Activated naive CD4-positive, alpha-beta T cell treated with anti-CD3 and anti-CD28 coated beads, Interleukin-2, amount 10 ng/mL, durations not matched to agents 7 days and 5 days (primary cell): Measurements from ENCODE around the gene TUBGCP6.

Experiments
- CTCF ChIA-PET: fragments of 350-600 bp; sonication (Branson Sonifier 250); formaldehyde crosslinking; loops from one replicate; lab custom pipeline; 2021; ENCODE audit warnings: antibody characterized with exemption; lab: Charles Lee
- DNase-seq: peaks from one replicate; pipeline ENCODE4 v3.0.0-alpha.2; 2020
- H3K27ac Mint-ChIP-seq: one replicate; pipeline ENCODE4 v1.8.0; 2021; ENCODE audit warnings: mild to moderate bottlenecking, moderate library complexity, mixed read lengths
- H3K27me3 Mint-ChIP-seq: one replicate; pipeline ENCODE4 v1.8.0; 2021; ENCODE audit warnings: mild to moderate bottlenecking, mixed read lengths
- H3K36me3 Mint-ChIP-seq: one replicate; pipeline ENCODE4 v1.8.0; 2021; ENCODE audit warnings: mixed read lengths
- H3K4me1 Mint-ChIP-seq: one replicate; pipeline ENCODE4 v1.8.0; 2021; ENCODE audit warnings: mixed read lengths
- H3K4me3 Mint-ChIP-seq: one replicate; pipeline ENCODE4 v1.8.0; 2021; ENCODE audit warnings: mild to moderate bottlenecking, moderate library complexity, mixed read lengths
- H3K9me3 Mint-ChIP-seq: one replicate; pipeline ENCODE4 v1.8.0; 2021; ENCODE audit warnings: mixed read lengths

The TUBGCP6 gene

DNA sequence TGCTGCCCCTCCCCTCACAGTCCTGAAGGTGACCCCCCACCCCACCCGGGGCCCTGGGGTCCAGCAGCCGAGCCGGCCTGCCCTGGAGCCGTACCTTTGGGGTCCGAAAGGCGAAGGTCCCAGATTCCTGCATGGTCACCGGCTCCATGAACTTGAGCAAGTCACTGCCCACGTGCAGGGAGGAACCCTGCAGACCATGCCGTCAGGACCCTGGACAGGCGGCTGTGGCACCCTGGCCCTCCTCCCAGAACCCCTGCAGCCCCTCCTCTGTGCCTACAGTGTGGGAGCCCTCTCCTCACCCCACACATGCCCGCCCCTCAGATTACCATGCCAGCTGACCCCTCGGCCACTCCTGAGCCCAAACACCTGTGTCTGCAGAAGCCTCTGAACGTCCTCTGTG, 39.7 kb upstream of the TUBGCP6 start:
- Mint-ChIP-seq H3K4me1 (no peaks in the 10 kb centered on the region), H3K27ac (no peak overlapping the region), H3K9me3 (no peaks in the 10 kb centered on the region), H3K27me3 (no peaks in the 10 kb centered on the region), H3K4me3 (no peak overlapping the region), H3K36me3 (no peaks in the 10 kb centered on the region)
- DNase-seq, result no peak
- CTCF ChIA-PET, result no interaction called here

DNA sequence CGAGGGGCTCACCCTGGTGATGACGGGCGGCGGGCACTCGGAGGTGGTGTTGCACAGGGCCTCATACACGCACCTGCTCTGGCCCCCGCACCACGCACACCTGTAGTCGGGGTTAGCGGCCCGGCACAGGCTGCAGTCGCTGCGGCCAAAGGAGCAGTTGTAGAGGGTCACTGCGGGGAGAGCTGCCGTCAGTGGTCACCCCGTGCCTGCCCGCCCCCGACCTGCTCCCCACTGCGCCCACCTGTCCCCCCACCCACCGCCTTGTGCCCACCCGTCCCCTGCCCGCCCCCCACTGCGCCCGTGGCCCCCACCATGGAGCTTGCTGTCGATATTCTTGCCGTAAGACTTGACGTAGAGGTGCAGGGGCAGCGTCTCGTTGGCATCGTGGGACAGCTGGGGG, 39.0 kb upstream of the TUBGCP6 start:
- Mint-ChIP-seq H3K9me3 (no peaks in the 10 kb centered on the region), H3K36me3 (no peaks in the 10 kb centered on the region), H3K27me3 (no peaks in the 10 kb centered on the region), H3K27ac (no peak overlapping the region), H3K4me3 (no peak overlapping the region), H3K4me1 (no peaks in the 10 kb centered on the region)
- DNase-seq, result no peak
- CTCF ChIA-PET, result no interaction called here

DNA sequence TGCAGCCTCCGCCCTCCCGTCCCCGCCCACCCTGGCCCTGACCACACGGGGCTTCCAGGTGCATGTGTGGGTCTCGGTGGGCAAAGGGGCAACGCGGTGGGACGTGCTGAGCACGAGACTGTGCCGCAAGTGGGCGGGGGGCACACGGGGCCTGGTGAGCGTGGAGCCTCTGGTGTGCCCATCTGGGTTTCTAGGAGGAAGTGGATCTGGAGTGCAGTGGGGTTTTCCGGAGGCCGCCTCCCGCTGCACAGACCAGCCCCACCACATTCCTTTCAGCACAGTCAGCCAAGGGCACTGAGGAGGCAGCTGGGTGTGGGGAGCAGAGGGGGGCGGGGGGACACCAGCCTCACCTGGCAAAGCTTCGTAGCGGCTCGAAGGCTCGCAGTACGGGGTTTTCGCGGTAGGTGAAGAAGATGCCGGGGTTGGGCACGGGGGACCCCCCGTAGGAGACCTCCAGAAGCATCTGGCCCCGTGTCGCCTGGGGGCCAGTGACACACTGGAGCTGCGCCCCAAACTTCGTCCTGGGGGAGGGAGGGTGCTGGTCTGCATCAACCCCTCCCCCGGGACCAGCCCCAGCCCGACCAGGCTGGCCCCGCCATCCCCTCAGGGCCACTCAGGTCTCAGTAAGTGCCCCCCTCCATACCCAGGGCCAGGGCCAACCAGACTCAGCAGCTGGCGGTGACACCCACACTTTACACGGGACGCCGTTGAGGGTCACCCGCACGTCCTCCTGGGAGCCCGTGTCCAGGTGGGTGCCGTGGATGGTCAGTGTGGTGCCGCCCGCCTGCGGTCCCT, 37.7 kb upstream of the TUBGCP6 start:
- Mint-ChIP-seq H3K4me1 (no peaks in the 10 kb centered on the region), H3K36me3 (no peaks in the 10 kb centered on the region), H3K27me3 (no peaks in the 10 kb centered on the region), H3K9me3 (no peaks in the 10 kb centered on the region), H3K27ac (no peak overlapping the region), H3K4me3 (no peak overlapping the region)
- CTCF ChIA-PET, result no interaction called here
- no peak for DNase-seq

DNA sequence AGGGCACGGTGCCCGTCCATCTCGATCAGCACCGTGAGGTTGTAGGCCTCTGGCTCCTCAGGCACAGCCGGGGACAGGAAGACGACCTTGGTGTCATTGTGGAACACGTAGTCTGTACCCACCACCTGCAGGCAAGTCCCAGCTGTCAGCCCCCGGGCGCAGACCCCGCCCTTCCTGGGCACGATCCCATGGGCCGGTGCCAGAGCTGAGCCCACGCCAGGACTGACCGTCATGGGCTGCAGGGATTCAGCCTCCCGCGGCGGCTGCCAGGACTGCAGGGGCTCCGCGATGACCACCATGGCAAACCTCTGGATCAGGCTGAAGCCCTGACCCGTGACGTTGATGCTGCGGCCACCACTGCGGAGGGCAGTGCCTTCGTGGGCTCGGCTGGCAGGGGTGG, 37.1 kb upstream of the TUBGCP6 start:
- H3K27ac Mint-ChIP-seq, result no peak overlapping the region
- CTCF ChIA-PET, result no interaction called here
- no peak for DNase-seq
- no peaks in the 10 kb centered on the region for H3K27me3 Mint-ChIP-seq
- H3K4me1 Mint-ChIP-seq, result no peaks in the 10 kb centered on the region
- no peaks in the 10 kb centered on the region for H3K9me3 Mint-ChIP-seq
- no peak overlapping the region for H3K4me3 Mint-ChIP-seq
- H3K36me3 Mint-ChIP-seq, result no peaks in the 10 kb centered on the region

DNA sequence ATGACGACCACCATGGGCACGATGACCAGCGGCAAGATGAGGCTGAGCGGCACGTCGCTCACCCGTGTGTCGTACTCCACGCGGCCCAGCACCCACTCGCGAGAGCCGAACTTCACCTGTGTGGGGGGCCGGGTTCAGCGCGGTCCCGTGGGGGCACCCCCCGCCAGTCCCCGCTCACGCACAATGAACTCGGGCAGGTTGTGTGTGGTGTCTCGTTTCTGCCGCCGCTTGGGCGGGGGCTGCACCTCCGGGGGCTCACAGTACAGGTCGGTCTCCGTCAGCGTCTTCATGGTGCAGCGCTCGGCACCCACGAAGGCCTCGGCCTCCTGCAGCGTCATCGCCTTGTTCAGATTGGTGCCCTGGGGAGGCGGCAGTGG, 36.5 kb upstream of the TUBGCP6 start:
- no peaks in the 10 kb centered on the region for H3K36me3 Mint-ChIP-seq
- CTCF ChIA-PET, result no interaction called here
- H3K9me3 Mint-ChIP-seq, result no peaks in the 10 kb centered on the region
- H3K4me3 Mint-ChIP-seq, result no peak overlapping the region
- no peak for DNase-seq
- no peak overlapping the region for H3K27ac Mint-ChIP-seq
- H3K27me3 Mint-ChIP-seq, result no peaks in the 10 kb centered on the region
- no peaks in the 10 kb centered on the region for H3K4me1 Mint-ChIP-seq

DNA sequence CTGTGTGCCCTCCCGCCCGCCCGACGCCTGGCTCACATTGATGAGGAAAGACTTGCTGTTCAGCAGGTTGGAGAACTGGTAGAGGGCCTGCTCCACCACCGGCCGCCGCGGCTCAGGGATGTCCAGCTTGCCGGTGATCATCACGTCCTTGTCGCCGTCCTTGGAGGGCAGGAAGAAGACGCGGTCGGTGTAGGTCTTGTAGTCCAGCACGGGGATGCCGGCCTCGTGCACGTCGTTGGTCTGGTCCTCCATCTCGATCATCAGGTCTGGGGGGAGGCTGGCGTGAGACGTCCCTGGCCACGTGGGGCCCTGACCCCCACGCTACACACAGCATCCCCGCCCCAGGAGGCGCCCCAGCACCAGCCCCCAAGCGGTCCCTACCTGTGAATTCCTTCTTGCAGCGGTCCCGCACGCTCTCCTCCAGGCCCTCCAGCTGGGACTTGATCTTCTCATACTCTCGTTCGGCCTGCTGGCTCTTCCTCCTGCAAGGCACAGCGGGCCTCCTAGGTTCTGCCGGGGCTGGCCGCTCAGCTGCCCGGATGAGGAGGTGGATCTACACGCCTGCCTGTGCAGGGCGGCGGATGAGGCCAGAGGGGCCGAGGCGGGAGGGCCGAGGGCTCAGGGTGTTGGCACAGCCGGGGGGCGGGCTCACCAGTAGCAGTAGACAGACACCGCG, 36.0 kb upstream of the TUBGCP6 start:
- DNase-seq, result no peak
- H3K4me1 Mint-ChIP-seq, result no peaks in the 10 kb centered on the region
- no peak overlapping the region for H3K4me3 Mint-ChIP-seq
- no peaks in the 10 kb centered on the region for H3K36me3 Mint-ChIP-seq
- CTCF ChIA-PET, result no interaction called here
- no peaks in the 10 kb centered on the region for H3K9me3 Mint-ChIP-seq
- H3K27ac Mint-ChIP-seq, result no peak overlapping the region
- no peaks in the 10 kb centered on the region for H3K27me3 Mint-ChIP-seq

DNA sequence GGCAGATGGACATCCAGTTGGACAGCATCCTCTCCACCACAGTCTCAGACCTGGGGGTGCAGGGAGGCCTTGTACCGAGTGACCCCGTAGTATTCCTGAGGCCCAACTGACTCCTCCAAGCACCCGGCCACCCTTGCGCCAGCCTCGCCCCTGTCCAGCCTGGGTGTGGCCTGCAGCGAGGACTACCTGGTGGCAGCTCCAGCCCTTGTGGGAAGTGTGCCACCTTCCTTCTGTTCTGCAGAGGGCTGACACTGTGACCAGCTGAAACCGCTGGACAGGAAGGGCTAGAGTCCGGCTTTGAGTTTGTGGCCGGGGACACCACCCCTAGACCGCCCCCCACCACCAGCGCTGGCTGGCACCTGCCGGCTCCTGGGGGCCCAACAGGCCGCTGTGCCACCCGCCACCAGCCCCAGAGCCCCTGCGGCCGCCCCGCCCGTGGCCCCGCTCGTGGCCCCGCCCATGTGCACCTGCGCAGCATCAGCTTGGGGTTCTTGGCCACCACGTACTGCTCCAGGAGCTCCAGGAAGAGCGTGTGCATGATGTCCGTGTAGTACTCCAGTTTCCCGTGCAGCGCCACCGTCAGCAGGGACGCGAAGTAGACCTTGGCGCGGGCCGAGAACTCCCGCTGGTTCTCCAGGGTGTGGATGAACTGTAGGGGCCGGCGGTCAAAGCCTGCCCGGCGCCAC, 35.3 kb upstream of the TUBGCP6 start:
- no peak for DNase-seq
- Mint-ChIP-seq H3K4me1 (no peaks in the 10 kb centered on the region), H3K9me3 (no peaks in the 10 kb centered on the region), H3K4me3 (no peak overlapping the region), H3K36me3 (no peaks in the 10 kb centered on the region), H3K27me3 (no peaks in the 10 kb centered on the region), H3K27ac (no peak overlapping the region)
- CTCF ChIA-PET, result interaction anchor here (0.9 kb wide), 1 partner anchor 46 kb away, joined by 3 read pairs; the partner anchor contains the start of gene DENND6B

DNA sequence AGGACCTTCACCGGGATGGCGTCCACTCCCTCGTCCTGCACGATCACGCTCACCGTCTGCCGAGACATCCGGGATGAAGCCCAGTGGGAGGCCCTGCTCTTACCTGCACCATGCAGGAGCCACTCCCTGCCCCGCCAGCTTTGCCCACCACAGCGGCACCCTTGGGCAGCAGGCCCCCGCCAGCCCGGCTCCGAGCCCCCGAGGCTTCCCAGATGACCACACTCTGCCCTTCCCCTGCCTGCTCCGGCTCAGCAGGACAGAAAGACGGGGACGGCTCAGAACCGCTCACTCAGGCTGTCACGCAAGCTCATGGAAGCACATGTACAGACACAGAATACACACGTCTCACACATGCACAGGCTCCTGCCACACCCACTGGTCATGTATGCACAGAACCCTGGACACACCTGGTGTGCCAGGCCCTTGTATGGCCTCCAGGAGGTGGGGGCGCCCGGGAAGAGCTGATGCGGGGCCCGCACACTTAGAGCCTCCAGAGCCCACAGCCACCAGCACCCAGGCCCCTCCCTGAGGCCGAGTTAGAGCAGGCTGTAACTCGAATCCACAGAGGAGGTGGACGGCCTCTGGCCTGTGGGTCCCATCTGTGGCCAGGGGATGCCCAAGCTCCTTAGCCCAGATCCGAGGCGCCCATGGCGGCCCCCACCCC, 34.3 kb upstream of the TUBGCP6 start:
- DNase-seq, result no peak
- CTCF ChIA-PET, result interaction anchor here (0.9 kb wide), 1 partner anchor 47 kb away, joined by 3 read pairs; the partner anchor contains the start of gene DENND6B
- H3K4me1 Mint-ChIP-seq, result no peaks in the 10 kb centered on the region
- H3K27ac Mint-ChIP-seq, result no peak overlapping the region
- H3K27me3 Mint-ChIP-seq, result peaks cover 3% of the 10 kb centered on the region
- no peaks in the 10 kb centered on the region for H3K36me3 Mint-ChIP-seq
- H3K4me3 Mint-ChIP-seq, result no peak overlapping the region
- no peaks in the 10 kb centered on the region for H3K9me3 Mint-ChIP-seq

DNA sequence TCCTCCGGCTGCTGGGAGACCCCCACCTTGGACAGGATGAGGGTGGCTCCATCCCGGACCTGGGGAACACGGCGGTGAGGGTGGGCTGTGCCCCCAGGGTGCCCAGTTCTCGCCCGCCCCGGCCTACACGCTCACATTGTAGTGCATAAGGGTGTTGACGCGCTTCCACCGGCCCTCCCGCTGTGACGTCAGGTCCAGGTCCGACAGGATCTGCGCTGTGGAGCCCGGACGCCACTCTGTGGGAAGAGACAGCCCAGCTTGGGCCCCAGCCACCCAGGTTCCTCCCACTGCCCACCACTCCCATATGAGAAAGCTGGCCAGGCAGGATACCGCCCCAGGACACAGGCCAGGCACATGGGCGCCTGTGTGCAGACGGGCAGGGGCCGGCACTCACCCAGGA, 33.6 kb upstream of the TUBGCP6 start:
- H3K9me3 Mint-ChIP-seq, result no peaks in the 10 kb centered on the region
- DNase-seq, result no peak
- CTCF ChIA-PET, result no interaction called here
- H3K27me3 Mint-ChIP-seq, result peaks cover 9% of the 10 kb centered on the region
- H3K36me3 Mint-ChIP-seq, result no peaks in the 10 kb centered on the region
- no peak overlapping the region for H3K4me3 Mint-ChIP-seq
- H3K27ac Mint-ChIP-seq, result no peak overlapping the region
- no peaks in the 10 kb centered on the region for H3K4me1 Mint-ChIP-seq

DNA sequence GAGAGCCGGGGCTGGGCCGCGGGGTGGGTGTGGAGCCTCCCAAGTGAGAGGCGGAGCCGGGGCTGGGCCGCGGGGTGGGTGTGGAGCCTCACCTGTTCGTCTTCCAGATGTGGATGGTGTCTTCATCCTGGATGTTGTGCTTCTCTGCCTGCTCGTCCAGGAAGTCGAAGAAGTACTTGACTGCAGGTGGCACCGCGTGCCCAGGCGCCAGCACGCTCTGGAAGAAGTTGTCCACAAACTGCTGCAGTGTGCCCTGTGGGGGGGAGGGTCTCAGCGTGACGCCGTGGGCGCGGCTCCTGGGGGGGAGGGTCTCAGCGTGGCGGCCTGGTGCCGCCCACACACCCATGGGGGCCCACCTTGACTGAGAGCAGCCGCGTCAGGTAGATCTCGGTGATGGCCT, 32.9 kb upstream of the TUBGCP6 start:
- no peak for DNase-seq
- no peaks in the 10 kb centered on the region for H3K9me3 Mint-ChIP-seq
- H3K36me3 Mint-ChIP-seq, result no peaks in the 10 kb centered on the region
- H3K4me1 Mint-ChIP-seq, result no peaks in the 10 kb centered on the region
- H3K27me3 Mint-ChIP-seq, result peaks cover 16% of the 10 kb centered on the region
- CTCF ChIA-PET, result no interaction called here
- H3K27ac Mint-ChIP-seq, result no peak overlapping the region
- no peak overlapping the region for H3K4me3 Mint-ChIP-seq

DNA sequence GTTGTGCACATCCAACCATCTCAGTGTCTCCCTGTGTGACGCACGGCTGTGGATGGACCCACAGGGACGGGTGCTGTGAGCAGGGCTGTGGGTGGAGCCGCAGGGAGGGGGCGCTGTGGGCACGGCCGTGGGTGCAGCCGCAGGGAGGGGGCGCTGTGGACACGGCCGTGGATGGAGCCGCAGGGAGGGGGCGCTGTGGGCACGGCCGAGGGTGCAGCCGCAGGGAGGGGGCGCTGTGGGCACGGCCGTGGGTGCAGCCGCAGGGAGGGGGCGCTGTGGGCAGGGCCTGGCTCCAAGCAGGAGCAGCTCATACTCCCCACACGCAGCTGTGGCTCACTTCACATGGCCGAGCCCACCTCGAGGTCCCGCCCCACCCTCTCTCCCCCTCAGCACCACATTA, 31.3 kb upstream of the TUBGCP6 start:
- no peaks in the 10 kb centered on the region for H3K36me3 Mint-ChIP-seq
- peaks cover under 1% of the 10 kb centered on the region for H3K4me1 Mint-ChIP-seq
- no peak overlapping the region for H3K4me3 Mint-ChIP-seq
- no peaks in the 10 kb centered on the region for H3K9me3 Mint-ChIP-seq
- peaks cover 31% of the 10 kb centered on the region for H3K27me3 Mint-ChIP-seq
- DNase-seq, result peak; percentile 63
- CTCF ChIA-PET, result interaction anchor here (0.6 to 2.7 kb wide), 21 partner anchors 17 to 418 kb away, joined by 3 to 30 read pairs (median 4); partner anchors contain the start of genes DENND6B and LMF2
- no peak overlapping the region for H3K27ac Mint-ChIP-seq

DNA sequence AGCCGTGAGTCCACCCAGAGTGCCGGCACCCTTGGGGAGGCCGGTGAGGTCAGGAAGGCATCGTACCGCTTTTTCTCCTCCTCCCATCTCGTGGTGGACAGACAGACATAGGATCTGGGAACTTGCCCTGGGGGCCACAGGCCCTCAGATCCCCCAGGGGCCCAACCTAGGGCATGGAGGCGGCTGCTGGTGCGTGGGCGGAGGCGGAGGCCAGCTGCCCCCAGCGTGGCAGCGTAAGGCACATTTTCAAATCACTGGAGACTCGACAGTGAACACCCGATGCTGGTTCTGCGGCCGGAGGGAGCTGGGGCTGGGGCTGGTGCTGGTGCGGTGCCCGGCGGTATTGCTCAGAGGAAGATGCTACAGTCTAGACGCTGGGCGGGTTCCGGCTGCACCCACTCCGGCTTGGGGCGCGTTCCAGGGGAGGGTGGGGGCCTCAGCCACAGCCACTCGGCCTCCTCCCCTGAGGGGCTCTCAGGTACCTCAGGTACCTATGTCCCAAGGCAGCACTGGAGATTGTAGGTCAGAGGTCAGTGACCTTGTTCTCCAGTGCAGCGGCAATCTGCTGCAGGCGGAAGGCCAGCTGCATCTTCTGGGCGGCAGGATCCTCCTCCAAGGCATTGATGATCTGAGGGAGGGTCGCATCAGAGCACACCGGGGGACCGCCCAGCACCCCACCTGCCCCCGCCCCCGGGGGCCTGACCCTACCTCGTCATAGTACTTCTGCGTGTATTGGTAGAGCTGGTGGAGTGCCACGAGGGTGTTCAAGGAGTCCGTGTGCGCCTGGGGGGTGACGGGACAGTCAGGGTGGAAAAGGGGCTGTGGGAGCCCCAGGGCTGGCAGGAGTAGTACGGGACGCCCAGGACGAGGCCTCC, 30.6 kb upstream of the TUBGCP6 start:
- Mint-ChIP-seq H3K27ac (no peak overlapping the region), H3K9me3 (no peaks in the 10 kb centered on the region), H3K4me3 (no peak overlapping the region), H3K27me3 (peaks cover 38% of the 10 kb centered on the region), H3K36me3 (no peaks in the 10 kb centered on the region), H3K4me1 (peaks cover 7% of the 10 kb centered on the region)
- CTCF ChIA-PET, result interaction anchor here (0.8 to 2.7 kb wide), 15 partner anchors 17 to 346 kb away, joined by 3 to 30 read pairs (median 4); partner anchors contain the start of gene LMF2
- DNase-seq, result no peak

DNA sequence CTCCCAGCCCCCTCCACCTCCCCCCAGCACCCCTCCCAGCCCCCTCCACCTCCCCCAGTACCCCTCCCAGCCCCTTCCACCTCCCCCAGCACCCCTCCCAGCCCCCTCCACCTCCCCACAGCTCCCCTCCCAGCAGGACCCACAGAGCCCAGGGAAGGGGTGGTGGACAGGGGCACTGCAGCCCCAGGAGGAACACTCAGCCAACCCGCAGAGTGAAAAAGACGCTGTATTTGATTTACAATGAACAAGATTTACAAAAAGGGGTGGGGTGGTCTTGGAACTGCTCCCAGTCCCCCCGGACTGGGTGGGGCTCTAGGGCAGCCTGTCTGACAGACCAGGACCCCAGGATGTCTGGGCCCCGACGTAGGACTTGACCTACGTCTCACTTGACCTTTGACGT, 29.9 kb upstream of the TUBGCP6 start:
- Mint-ChIP-seq H3K9me3 (no peaks in the 10 kb centered on the region), H3K4me1 (peaks cover 7% of the 10 kb centered on the region), H3K27ac (no peak overlapping the region), H3K4me3 (no peak overlapping the region), H3K27me3 (peaks cover 39% of the 10 kb centered on the region), H3K36me3 (no peaks in the 10 kb centered on the region)
- CTCF ChIA-PET, result interaction anchor here (1.3 to 2.7 kb wide), 7 partner anchors 40 to 224 kb away, joined by 4 to 30 read pairs (median 7); no protein-coding TSS in a partner anchor
- DNase-seq, result no peak
